ENCODE results near the gene TIMM8B. TPM values are rescaled to one million over a fixed set of nuclear protein-coding genes. Genes with fewer than 3 reads are reported as not detected.

The TIMM8B gene
- total RNA-seq (100 to 1,000 TPM in 1 of 4 donors, 10 to 100 TPM in 3; 86.6 to 105 (median 90.6) TPM), polyA plus RNA-seq (100 to 1,000 TPM in 2 of 3 donors, 10 to 100 TPM in 1; 84.3 to 152 (median 120) TPM)
- long read RNA-seq, donor 1, transcript TIMM8B-201 (2 exons, 819 nt): major isoform, 24 of 39 reads
- long read RNA-seq, donor 1, transcript TIMM8B-203 (3 exons, 1,155 nt): minor isoform, 6 of 39 reads
- long read RNA-seq, donor 1, partial matches to known transcripts: 0 of 39 reads
- long read RNA-seq, donor 1, other reads (novel, unspliced or antisense): 9 of 39 reads
- long read RNA-seq, donor 2, transcript TIMM8B-201 (2 exons, 819 nt): minor isoform, 23 of 48 reads
- long read RNA-seq, donor 2, transcript TIMM8B-203 (3 exons, 1,155 nt): major isoform, 24 of 48 reads
- long read RNA-seq, donor 2, partial matches to known transcripts: 1 of 48 reads
- long read RNA-seq, donor 2, other reads (novel, unspliced or antisense): 0 of 48 reads

- peak within 1 kb of the TSS; percentile 88 for H3K27ac ChIP-seq
- peak; percentile 95 to 98 for DNase-seq
- peak; percentile 92 to 95 (median 93) for ATAC-seq
- peak within 1 kb of the TSS; percentile 93 for H3K4me3 ChIP-seq
- H3K36me3 ChIP-seq (ENCODE audit: insufficient read depth in 1 of 2, low read depth in 1 of 2): peaks cover 12 to 78% of the 10 kb centered on the region in 2 donors
- TF ChIP-seq CTCF (IDR thresholded peaks at IDR 0.05): peak; percentile 20
- H3K4me1 ChIP-seq: peaks cover 41% of the 10 kb centered on the region
- H3K27me3 ChIP-seq (ENCODE audit: insufficient read depth in 3 of 3, low read length in 2 of 3): no peaks in the 10 kb centered on the region
- intact Hi-C loops (cut with DNase I): loop anchor here in 1 of 2 donors (5.0 kb wide), 1 partner anchor 159 kb away; no protein-coding TSS in a partner anchor
- H3K9me3 ChIP-seq: no peaks in the 10 kb centered on the region
- WGBS, 3 donors: 0 to 1% (median 0%) methylated on average over 45 of the region's 45 CpGs
These were observed at the start of gene TIMM8B, which contains the start of gene SDHD for GRCh38 chr11:112086422-112087191. Gene TIMM8B, minus strand, starts transcription at chr11:112086756. Its CDS starts 33 bp downstream, at chr11:112086723. Gene SDHD, plus strand, starts transcription at chr11:112086873. Its CDS starts 35 bp downstream, at chr11:112086908.

GRCh38 chr11:112134473-112134872 lies 47.9 kb upstream of the TIMM8B start:
- Histone ChIP-seq H3K9me3 (no peaks in the 10 kb centered on the region), H3K27me3 (ENCODE audit: insufficient read depth in 3 of 3, low read length in 2 of 3) (no peaks in the 10 kb centered on the region), H3K4me1 (peaks cover 4% of the 10 kb centered on the region), H3K27ac (no peak overlapping the region), H3K4me3 (no peak overlapping the region), H3K36me3 (ENCODE audit: insufficient read depth in 1 of 2, low read depth in 1 of 2) (no peaks in the 10 kb centered on the region)
- 81 to 92% (median 91%) methylated on average over 3 of the region's 4 CpGs for WGBS, 3 donors
- intact Hi-C loops (cut with DNase I): no loop called here
- no peak for TF ChIP-seq CTCF (IDR thresholded peaks at IDR 0.05)
- DNase-seq (no peak), ATAC-seq (no peak)

- TF ChIP-seq CTCF (IDR thresholded peaks at IDR 0.05): no peak
These were observed 46.2 kb upstream of the TIMM8B start for GRCh38 chr11:112132737-112133136.

GRCh38 chr11:112129656-112130055 lies 43.1 kb upstream of the TIMM8B start:
- H3K9me3 ChIP-seq: no peaks in the 10 kb centered on the region
- no peak for ATAC-seq
- no peak overlapping the region for H3K4me3 ChIP-seq
- intact Hi-C loops (cut with DNase I): loop anchor here in 1 of 2 donors (10.0 kb wide), 1 partner anchor 155 kb away; no protein-coding TSS in a partner anchor
- no peak overlapping the region for H3K27ac ChIP-seq
- no peak for DNase-seq
- H3K4me1 ChIP-seq: peaks cover 10% of the 10 kb centered on the region
- no peak for TF ChIP-seq CTCF (IDR thresholded peaks at IDR 0.05)
- H3K36me3 ChIP-seq (ENCODE audit: insufficient read depth in 1 of 2, low read depth in 1 of 2): no peaks in the 10 kb centered on the region
- 79 to 87% (median 82%) methylated on average over 5 of the region's 5 CpGs for WGBS, 3 donors
- H3K27me3 ChIP-seq (ENCODE audit: insufficient read depth in 3 of 3, low read length in 2 of 3): no peaks in the 10 kb centered on the region

More at GRCh38 chr11:112132737-112133136, 46.2 kb upstream of the TIMM8B start:
- no peaks in the 10 kb centered on the region for H3K27me3 ChIP-seq (ENCODE audit: insufficient read depth in 3 of 3, low read length in 2 of 3)
- no peak overlapping the region for H3K27ac ChIP-seq
- H3K9me3 ChIP-seq: no peaks in the 10 kb centered on the region
- H3K36me3 ChIP-seq (ENCODE audit: insufficient read depth in 1 of 2, low read depth in 1 of 2): no peaks in the 10 kb centered on the region
- DNase-seq (no peak), ATAC-seq (peak; percentile 53 to 75 (median 62))
- 39 to 47% (median 41%) methylated on average over 2 of the region's 2 CpGs for WGBS, 3 donors
- peaks cover 10% of the 10 kb centered on the region for H3K4me1 ChIP-seq
- intact Hi-C loops (cut with DNase I): no loop called here
- H3K4me3 ChIP-seq: no peak overlapping the region
